ENCODE data around the gene SUCLA2. TPM values are rescaled to one million over a fixed set of nuclear protein-coding genes. Genes with fewer than 3 reads are reported as not detected.
A peak's percentile ranks its signal among the peaks of the same experiment; 100 is the strongest.

The SUCLA2 gene
- total and polyA plus RNA-seq, 2 experiments from 2014 or later = 56.9 to 60.6 TPM

- Histone ChIP-seq H4K20me1 (ENCODE audit: insufficient read depth, poor library complexity, severe bottlenecking) (no peaks in the 10 kb centered on the region), H3K36me3 (replicated peaks; ENCODE audit: insufficient read depth, low read depth) (no peaks in the 10 kb centered on the region), H3K4me1 (ENCODE audit: insufficient read depth) (peaks cover 5% of the 10 kb centered on the region), H3K9me3 (ENCODE audit: low read depth) (no peaks in the 10 kb centered on the region), H2AFZ (peak overlapping the region; percentile 89), H3K4me3 (peak overlapping the region; percentile 91), H3K27ac (peak overlapping the region; percentile 82), H3K79me2 (peaks cover 54% of the 10 kb centered on the region), H3K4me2 (peak overlapping the region; percentile 71), H3K9me2 (replicated peaks; ENCODE audit: insufficient read depth) (no peaks in the 10 kb centered on the region), H3K27me3 (no peaks in the 10 kb centered on the region)
- DNase-seq (ENCODE audit: low spot score) = peak; percentile 30
- TF ChIP-seq, protein P1, sequence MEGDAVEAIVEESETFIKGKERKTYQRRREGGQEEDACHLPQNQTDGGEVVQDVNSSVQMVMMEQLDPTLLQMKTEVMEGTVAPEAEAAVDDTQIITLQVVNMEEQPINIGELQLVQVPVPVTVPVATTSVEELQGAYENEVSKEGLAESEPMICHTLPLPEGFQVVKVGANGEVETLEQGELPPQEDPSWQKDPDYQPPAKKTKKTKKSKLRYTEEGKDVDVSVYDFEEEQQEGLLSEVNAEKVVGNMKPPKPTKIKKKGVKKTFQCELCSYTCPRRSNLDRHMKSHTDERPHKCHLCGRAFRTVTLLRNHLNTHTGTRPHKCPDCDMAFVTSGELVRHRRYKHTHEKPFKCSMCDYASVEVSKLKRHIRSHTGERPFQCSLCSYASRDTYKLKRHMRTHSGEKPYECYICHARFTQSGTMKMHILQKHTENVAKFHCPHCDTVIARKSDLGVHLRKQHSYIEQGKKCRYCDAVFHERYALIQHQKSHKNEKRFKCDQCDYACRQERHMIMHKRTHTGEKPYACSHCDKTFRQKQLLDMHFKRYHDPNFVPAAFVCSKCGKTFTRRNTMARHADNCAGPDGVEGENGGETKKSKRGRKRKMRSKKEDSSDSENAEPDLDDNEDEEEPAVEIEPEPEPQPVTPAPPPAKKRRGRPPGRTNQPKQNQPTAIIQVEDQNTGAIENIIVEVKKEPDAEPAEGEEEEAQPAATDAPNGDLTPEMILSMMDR (IDR thresholded peaks at IDR 0.05; ENCODE audit: poor library complexity) = no peak
- TF ChIP-seq EZH2phosphoT487 (IDR thresholded peaks at IDR 0.05; ENCODE audit: low read depth, severe bottlenecking, unreplicated experiment) = no peak
- no peak for TF ChIP-seq EZH2 (IDR thresholded peaks at IDR 0.05; ENCODE audit: borderline replicate concordance)
- WGBS (ENCODE audit: low lambda C conversion rate, missing lambda C conversion rate) = under 1% methylated on average over 25 of the region's 25 CpGs
These were observed 437 bp downstream of the SUCLA2 start for GRCh38 chr13:48000559-48001113.

DNA sequence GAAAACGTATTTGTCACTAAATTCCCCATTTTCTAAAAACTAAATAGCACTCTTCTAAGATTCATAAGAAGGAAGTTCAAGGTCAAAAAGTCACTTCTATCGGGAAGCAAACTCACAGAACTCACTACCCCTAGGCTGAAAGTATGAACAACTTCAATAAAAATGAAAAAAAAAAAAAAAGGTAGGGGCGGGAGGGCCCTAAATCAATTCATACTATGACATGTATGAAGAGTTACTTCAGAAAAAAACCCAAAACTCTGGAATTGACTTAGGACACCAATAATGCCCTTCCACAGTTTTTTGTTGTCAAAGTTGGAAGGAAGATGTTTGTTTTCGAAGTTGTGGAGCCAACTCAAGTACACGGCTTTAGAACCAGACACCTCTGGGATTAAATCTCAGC lies 1.1 kb downstream of the SUCLA2 start:
- no peaks in the 10 kb centered on the region for H3K9me3 ChIP-seq (ENCODE audit: low read depth)
- peaks cover 5% of the 10 kb centered on the region for H3K4me1 ChIP-seq (ENCODE audit: insufficient read depth)
- no peaks in the 10 kb centered on the region for H3K9me2 ChIP-seq (replicated peaks; ENCODE audit: insufficient read depth)
- 58% methylated on average over 5 of the region's 5 CpGs for WGBS (ENCODE audit: low lambda C conversion rate, missing lambda C conversion rate)
- peak overlapping the region; percentile 71 for H3K4me2 ChIP-seq
- no peak for DNase-seq (ENCODE audit: low spot score)
- peak overlapping the region; percentile 91 for H3K4me3 ChIP-seq
- TF ChIP-seq, protein P1 (IDR thresholded peaks at IDR 0.05; ENCODE audit: poor library complexity) = no peak
- TF ChIP-seq EZH2 (IDR thresholded peaks at IDR 0.05; ENCODE audit: borderline replicate concordance) = no peak
- TF ChIP-seq EZH2phosphoT487 (IDR thresholded peaks at IDR 0.05; ENCODE audit: low read depth, severe bottlenecking, unreplicated experiment) = no peak
- H3K27me3 ChIP-seq = no peaks in the 10 kb centered on the region
- peaks cover 61% of the 10 kb centered on the region for H3K79me2 ChIP-seq
- H4K20me1 ChIP-seq (ENCODE audit: insufficient read depth, poor library complexity, severe bottlenecking) = no peaks in the 10 kb centered on the region
- no peak overlapping the region for H3K27ac ChIP-seq
- H3K36me3 ChIP-seq (replicated peaks; ENCODE audit: insufficient read depth, low read depth) = no peaks in the 10 kb centered on the region
- H2AFZ ChIP-seq = no peak overlapping the region

DNA sequence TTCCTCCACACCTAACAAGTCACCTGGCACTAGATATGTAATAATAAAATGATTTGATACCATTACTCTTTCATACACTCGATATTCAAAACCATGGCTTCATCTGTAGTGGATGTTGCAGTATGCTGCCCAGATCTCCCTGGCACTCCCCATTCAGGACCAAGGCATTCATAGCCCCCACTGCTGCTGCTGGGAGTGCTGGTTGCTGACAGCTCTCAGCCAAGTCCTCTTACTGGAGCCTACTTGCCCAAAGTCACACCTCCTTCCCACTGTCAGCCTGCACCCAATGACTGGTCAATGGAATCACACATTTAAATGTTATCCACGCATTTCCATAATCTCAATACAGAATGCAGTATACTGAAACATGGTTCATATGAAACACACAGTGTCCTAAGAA lies 3.7 kb downstream of the SUCLA2 start:
- no peak for DNase-seq (ENCODE audit: low spot score)
- Histone ChIP-seq H3K4me2 (no peak overlapping the region), H3K27ac (no peak overlapping the region), H3K79me2 (peaks cover 81% of the 10 kb centered on the region), H4K20me1 (ENCODE audit: insufficient read depth, poor library complexity, severe bottlenecking) (no peaks in the 10 kb centered on the region), H3K9me2 (replicated peaks; ENCODE audit: insufficient read depth) (no peaks in the 10 kb centered on the region), H3K9me3 (ENCODE audit: low read depth) (no peaks in the 10 kb centered on the region), H2AFZ (no peak overlapping the region), H3K27me3 (no peaks in the 10 kb centered on the region), H3K36me3 (replicated peaks; ENCODE audit: insufficient read depth, low read depth) (peaks cover 3% of the 10 kb centered on the region), H3K4me1 (ENCODE audit: insufficient read depth) (peaks cover 5% of the 10 kb centered on the region), H3K4me3 (no peak overlapping the region)
- WGBS (ENCODE audit: low lambda C conversion rate, missing lambda C conversion rate) = 89% methylated on average over 2 of the region's 2 CpGs
- TF ChIP-seq, protein P1 (IDR thresholded peaks at IDR 0.05; ENCODE audit: poor library complexity) = no peak
- TF ChIP-seq EZH2 (IDR thresholded peaks at IDR 0.05; ENCODE audit: borderline replicate concordance) = no peak
- TF ChIP-seq EZH2phosphoT487 (IDR thresholded peaks at IDR 0.05; ENCODE audit: low read depth, severe bottlenecking, unreplicated experiment) = no peak

All from hepatocyte (in vitro differentiated cells).